ENCODE measurements around the gene FAAH.

DNA sequence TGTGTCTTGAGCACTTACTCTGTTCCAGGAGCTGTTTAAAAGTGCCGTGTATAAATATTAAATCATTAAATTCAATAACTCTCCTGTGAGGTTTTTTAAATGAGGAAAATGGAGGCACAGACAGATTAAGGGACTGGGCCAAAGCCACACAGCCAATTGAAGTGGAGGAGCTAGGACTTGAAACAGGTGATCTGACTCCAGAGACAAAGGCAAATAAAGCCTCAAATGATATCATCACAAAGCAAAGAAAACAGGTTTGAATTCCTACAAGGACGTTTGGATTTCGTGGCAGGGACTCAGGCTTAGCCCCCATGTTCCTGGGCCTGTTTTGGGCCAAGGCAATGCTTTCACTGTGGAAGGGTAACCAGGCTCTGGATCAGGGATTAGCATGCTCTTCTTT, 50.3 kb downstream of the FAAH start:
- TF ChIP-seq, protein P1, sequence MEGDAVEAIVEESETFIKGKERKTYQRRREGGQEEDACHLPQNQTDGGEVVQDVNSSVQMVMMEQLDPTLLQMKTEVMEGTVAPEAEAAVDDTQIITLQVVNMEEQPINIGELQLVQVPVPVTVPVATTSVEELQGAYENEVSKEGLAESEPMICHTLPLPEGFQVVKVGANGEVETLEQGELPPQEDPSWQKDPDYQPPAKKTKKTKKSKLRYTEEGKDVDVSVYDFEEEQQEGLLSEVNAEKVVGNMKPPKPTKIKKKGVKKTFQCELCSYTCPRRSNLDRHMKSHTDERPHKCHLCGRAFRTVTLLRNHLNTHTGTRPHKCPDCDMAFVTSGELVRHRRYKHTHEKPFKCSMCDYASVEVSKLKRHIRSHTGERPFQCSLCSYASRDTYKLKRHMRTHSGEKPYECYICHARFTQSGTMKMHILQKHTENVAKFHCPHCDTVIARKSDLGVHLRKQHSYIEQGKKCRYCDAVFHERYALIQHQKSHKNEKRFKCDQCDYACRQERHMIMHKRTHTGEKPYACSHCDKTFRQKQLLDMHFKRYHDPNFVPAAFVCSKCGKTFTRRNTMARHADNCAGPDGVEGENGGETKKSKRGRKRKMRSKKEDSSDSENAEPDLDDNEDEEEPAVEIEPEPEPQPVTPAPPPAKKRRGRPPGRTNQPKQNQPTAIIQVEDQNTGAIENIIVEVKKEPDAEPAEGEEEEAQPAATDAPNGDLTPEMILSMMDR (IDR thresholded peaks at IDR 0.05): no peak
- no peak for TF ChIP-seq POLR2A (IDR thresholded peaks at IDR 0.05)

All from esophagus squamous epithelium (tissue), 4 donors.